ENCODE data around the gene TMEM184B. TPM values are rescaled to one million over a fixed set of nuclear protein-coding genes. Genes with fewer than 3 reads are reported as not detected.

The TMEM184B gene
- total and polyA plus RNA-seq, 4 donors = 7.5 to 12.6 (median 9.9) TPM

- no peak for TF ChIP-seq HNF4G (IDR thresholded peaks at IDR 0.05)
- TF ChIP-seq RXRA (IDR thresholded peaks at IDR 0.05) = no peak
- TF ChIP-seq ATF3 (IDR thresholded peaks at IDR 0.05) = no peak
- TF ChIP-seq MAX (IDR thresholded peaks at IDR 0.05) = no peak
- no peak for TF ChIP-seq FOXA1 (IDR thresholded peaks at IDR 0.05)
- TF ChIP-seq GABPA (IDR thresholded peaks at IDR 0.05 in 1 of 2, conservative IDR thresholded peaks at IDR 0.05 in 1 of 2) = no peak
- no peak for TF ChIP-seq RAD21 (IDR thresholded peaks at IDR 0.05)
- no peak for TF ChIP-seq HNF4A (conservative IDR thresholded peaks at IDR 0.05)
- TF ChIP-seq FOXA2 (IDR thresholded peaks at IDR 0.05) = no peak
- TF ChIP-seq CTCF (IDR thresholded peaks at IDR 0.05; ENCODE audit: low read depth, low read length, missing input control) = no peak
- TF ChIP-seq NR2F2 (IDR thresholded peaks at IDR 0.05) = no peak
- TF ChIP-seq EGR1 (IDR thresholded peaks at IDR 0.05; ENCODE audit: low read depth in 2 of 2) = no peak
- TF ChIP-seq, protein P1, sequence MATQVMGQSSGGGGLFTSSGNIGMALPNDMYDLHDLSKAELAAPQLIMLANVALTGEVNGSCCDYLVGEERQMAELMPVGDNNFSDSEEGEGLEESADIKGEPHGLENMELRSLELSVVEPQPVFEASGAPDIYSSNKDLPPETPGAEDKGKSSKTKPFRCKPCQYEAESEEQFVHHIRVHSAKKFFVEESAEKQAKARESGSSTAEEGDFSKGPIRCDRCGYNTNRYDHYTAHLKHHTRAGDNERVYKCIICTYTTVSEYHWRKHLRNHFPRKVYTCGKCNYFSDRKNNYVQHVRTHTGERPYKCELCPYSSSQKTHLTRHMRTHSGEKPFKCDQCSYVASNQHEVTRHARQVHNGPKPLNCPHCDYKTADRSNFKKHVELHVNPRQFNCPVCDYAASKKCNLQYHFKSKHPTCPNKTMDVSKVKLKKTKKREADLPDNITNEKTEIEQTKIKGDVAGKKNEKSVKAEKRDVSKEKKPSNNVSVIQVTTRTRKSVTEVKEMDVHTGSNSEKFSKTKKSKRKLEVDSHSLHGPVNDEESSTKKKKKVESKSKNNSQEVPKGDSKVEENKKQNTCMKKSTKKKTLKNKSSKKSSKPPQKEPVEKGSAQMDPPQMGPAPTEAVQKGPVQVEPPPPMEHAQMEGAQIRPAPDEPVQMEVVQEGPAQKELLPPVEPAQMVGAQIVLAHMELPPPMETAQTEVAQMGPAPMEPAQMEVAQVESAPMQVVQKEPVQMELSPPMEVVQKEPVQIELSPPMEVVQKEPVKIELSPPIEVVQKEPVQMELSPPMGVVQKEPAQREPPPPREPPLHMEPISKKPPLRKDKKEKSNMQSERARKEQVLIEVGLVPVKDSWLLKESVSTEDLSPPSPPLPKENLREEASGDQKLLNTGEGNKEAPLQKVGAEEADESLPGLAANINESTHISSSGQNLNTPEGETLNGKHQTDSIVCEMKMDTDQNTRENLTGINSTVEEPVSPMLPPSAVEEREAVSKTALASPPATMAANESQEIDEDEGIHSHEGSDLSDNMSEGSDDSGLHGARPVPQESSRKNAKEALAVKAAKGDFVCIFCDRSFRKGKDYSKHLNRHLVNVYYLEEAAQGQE (IDR thresholded peaks at IDR 0.05) = no peak
- no peak for TF ChIP-seq SP1 (IDR thresholded peaks at IDR 0.05)
- no peak for TF ChIP-seq YY1 (IDR thresholded peaks at IDR 0.05)
- no peak for TF ChIP-seq TAF1 (conservative IDR thresholded peaks at IDR 0.05)
- no peak overlapping the region for H3K9ac ChIP-seq (ENCODE audit: low read depth in 1 of 2, low read length in 2 of 2)
- WGBS = 85% methylated on average over 11 of the region's 11 CpGs
- no peaks in the 10 kb centered on the region for H3K36me3 ChIP-seq (ENCODE audit: control insufficient read depth in 4 of 4, insufficient read depth in 3 of 4, low read depth in 1 of 4, low read length in 3 of 4)
- H3K9me3 ChIP-seq (ENCODE audit: control insufficient read depth in 4 of 4, low read length in 3 of 4) = no peaks in the 10 kb centered on the region
- H3K27ac ChIP-seq (ENCODE audit: low read depth in 1 of 2, low read length in 2 of 2) = peak overlapping the region in 1 of 2 donors; percentile 19
- H3K4me3 ChIP-seq (ENCODE audit: low read depth in 1 of 3, low read length in 3 of 3) = no peak overlapping the region
- no peak for DNase-seq (ENCODE audit: low spot score)
- no peaks in the 10 kb centered on the region for H3K27me3 ChIP-seq (ENCODE audit: control insufficient read depth in 4 of 4, insufficient read depth in 4 of 4, low read length in 3 of 4)
- peaks cover 11 to 29% (median 20%) of the 10 kb centered on the region in 4 donors for H3K4me1 ChIP-seq (ENCODE audit: control insufficient read depth in 4 of 4, insufficient read depth in 4 of 4, low read length in 3 of 4)
These were observed 57.4 kb downstream of the TMEM184B start for GRCh38 chr22:38215156-38216038.

Data from liver (tissue), 9 donors.